ENCODE results near the gene SCLT1. TPM values are rescaled to one million over a fixed set of nuclear protein-coding genes. Genes with fewer than 3 reads are reported as not detected.

SCLT1 gene
- polyA plus RNA-seq, 1 donor (not counting 4 experiments of a cell fraction or from before 2014, with no cell fraction given), result 5.8 TPM

GRCh38 chr4:129117705-129118104, 24.4 kb upstream of the SCLT1 start:
- no peak overlapping the region for H2AFZ ChIP-seq (ENCODE audit: control insufficient read depth, low read length)
- no peaks in the 10 kb centered on the region for H3K9me3 ChIP-seq (ENCODE audit: control insufficient read depth, low read depth, low read length)
- H3K36me3 ChIP-seq (ENCODE audit: control insufficient read depth in 2 of 2, extremely low read depth in 1 of 2, insufficient read depth in 2 of 2, low read length in 2 of 2), result no peaks in the 10 kb centered on the region
- H3K27me3 ChIP-seq (ENCODE audit: control insufficient read depth, extremely low read depth, insufficient read depth, low read length), result no peaks in the 10 kb centered on the region
- no peaks in the 10 kb centered on the region for H4K20me1 ChIP-seq (ENCODE audit: control insufficient read depth, extremely low read depth, insufficient read depth, low read length)
- no peak overlapping the region for H3K4me3 ChIP-seq (ENCODE audit: control insufficient read depth in 2 of 3, extremely low read depth in 1 of 3, insufficient read depth in 2 of 3, low read depth in 1 of 3, low read length in 3 of 3)
- TF ChIP-seq CTCF (optimal IDR thresholded peaks at IDR 0.05 in 1 of 3, IDR thresholded peaks at IDR 0.05 in 1 of 3, conservative IDR thresholded peaks at IDR 0.05 in 1 of 3; ENCODE audit: extremely low read depth in 1 of 3, insufficient read depth in 2 of 3, low read length in 3 of 3), result no peak
- no peak for TF ChIP-seq EZH2 (IDR thresholded peaks at IDR 0.05; ENCODE audit: low read length)
- H3K4me1 ChIP-seq (ENCODE audit: control insufficient read depth, extremely low read depth, insufficient read depth, low read length), result no peaks in the 10 kb centered on the region
- no peaks in the 10 kb centered on the region for H3K9me1 ChIP-seq (ENCODE audit: control insufficient read depth, extremely low read depth, insufficient read depth, low read length)
- FAIRE-seq (no peak), DNase-seq (ENCODE audit: low read depth, low spot score) (no peak)
- no peak overlapping the region for H3K4me2 ChIP-seq (ENCODE audit: control insufficient read depth, extremely low read depth, insufficient read depth, low read depth, low read length)
- no peak overlapping the region for H3K27ac ChIP-seq (ENCODE audit: control insufficient read depth, insufficient read depth, low read length)
- dilution Hi-C loops (cut with MboI; ENCODE audit: extremely low pct_ligation_motif_present, low sequenced_read_pairs), result no loop called here
- no peak overlapping the region for H3K9ac ChIP-seq (ENCODE audit: control insufficient read depth, extremely low read depth, insufficient read depth, low read length)
- H3K79me2 ChIP-seq (ENCODE audit: control insufficient read depth, insufficient read depth, low read length), result no peaks in the 10 kb centered on the region

- Histone ChIP-seq H3K36me3 (ENCODE audit: control insufficient read depth in 2 of 2, extremely low read depth in 1 of 2, insufficient read depth in 2 of 2, low read length in 2 of 2) (no peaks in the 10 kb centered on the region), H3K4me3 (ENCODE audit: control insufficient read depth in 2 of 3, extremely low read depth in 1 of 3, insufficient read depth in 2 of 3, low read depth in 1 of 3, low read length in 3 of 3) (no peak overlapping the region), H3K79me2 (ENCODE audit: control insufficient read depth, insufficient read depth, low read length) (no peaks in the 10 kb centered on the region), H3K9me1 (ENCODE audit: control insufficient read depth, extremely low read depth, insufficient read depth, low read length) (no peaks in the 10 kb centered on the region), H3K9me3 (ENCODE audit: control insufficient read depth, low read depth, low read length) (no peaks in the 10 kb centered on the region), H3K27ac (ENCODE audit: control insufficient read depth, insufficient read depth, low read length) (no peak overlapping the region), H3K4me2 (ENCODE audit: control insufficient read depth, extremely low read depth, insufficient read depth, low read depth, low read length) (no peak overlapping the region), H2AFZ (ENCODE audit: control insufficient read depth, low read length) (no peak overlapping the region), H3K27me3 (ENCODE audit: control insufficient read depth, extremely low read depth, insufficient read depth, low read length) (no peaks in the 10 kb centered on the region), H3K4me1 (ENCODE audit: control insufficient read depth, extremely low read depth, insufficient read depth, low read length) (no peaks in the 10 kb centered on the region), H4K20me1 (ENCODE audit: control insufficient read depth, extremely low read depth, insufficient read depth, low read length) (no peaks in the 10 kb centered on the region), H3K9ac (ENCODE audit: control insufficient read depth, extremely low read depth, insufficient read depth, low read length) (no peak overlapping the region)
- TF ChIP-seq EZH2 (IDR thresholded peaks at IDR 0.05; ENCODE audit: low read length) (no peak), CTCF (optimal IDR thresholded peaks at IDR 0.05 in 1 of 3, IDR thresholded peaks at IDR 0.05 in 1 of 3, conservative IDR thresholded peaks at IDR 0.05 in 1 of 3; ENCODE audit: extremely low read depth in 1 of 3, insufficient read depth in 2 of 3, low read length in 3 of 3) (no peak)
- DNase-seq (ENCODE audit: low read depth, low spot score) (no peak), FAIRE-seq (no peak)
- dilution Hi-C loops (cut with MboI; ENCODE audit: extremely low pct_ligation_motif_present, low sequenced_read_pairs), result no loop called here
Measured at GRCh38 chr4:129113919-129114318, 20.6 kb upstream of the SCLT1 start.

Measured in keratinocyte (primary cell).